Neural cell (in vitro differentiated cells): ENCODE data around the gene DISP2. TPM values are rescaled to one million over a fixed set of nuclear protein-coding genes. Genes with fewer than 3 reads are reported as not detected.

Experiments
- H2AFZ ChIP-seq: fragments of 200-600, 300-800 bp; sonication (generic), shearing (Covaris generic); 2 replicates; pipeline ENCODE4 v1.6.0; 2014; ENCODE audit warnings: low read depth, mild to moderate bottlenecking, antibody characterized with exemption, low read length, moderate library complexity
- H3F3A ChIP-seq: fragments of 200-600 bp; shearing (Covaris generic); 2 replicates; pipeline ENCODE4 v1.6.1; 2016; ENCODE audit warnings: mild to moderate bottlenecking, moderate library complexity, mixed read lengths, antibody characterized with exemption, low read length; ENCODE audit not compliant: insufficient read depth, poor library complexity, severe bottlenecking
- H3K27ac ChIP-seq: fragments of 200-600, 300-800 bp; sonication (generic), shearing (Covaris generic); 2 replicates; pipeline ENCODE4 v1.5.1; 2014; ENCODE audit warnings: mild to moderate bottlenecking, low read length, moderate library complexity
- H3K27me3 ChIP-seq: fragments of 300-800, 200-600 bp; sonication (generic), shearing (Covaris generic); 2 replicates; pipeline ENCODE4 v1.6.0; 2014; ENCODE audit warnings: mild to moderate bottlenecking, low read depth, low read length, moderate library complexity; ENCODE audit not compliant: insufficient read depth
- H3K36me3 ChIP-seq: fragments of 300-800, 200-600 bp; sonication (generic), shearing (Covaris generic); 2 replicates; pipeline ENCODE4 v1.5.1; 2014; ENCODE audit warnings: mild to moderate bottlenecking, antibody characterized with exemption, low read length, moderate library complexity; ENCODE audit not compliant: insufficient read depth
- H3K4me2 ChIP-seq: fragments of 300-800, 200-600 bp; sonication (generic), shearing (Covaris generic); 2 replicates; pipeline ENCODE4 v1.6.0; 2014; ENCODE audit warnings: mild to moderate bottlenecking, low read length
- H3K4me3 ChIP-seq: fragments of 300-800, 200-600 bp; sonication (generic), shearing (Covaris generic); 2 replicates; pipeline ENCODE4 v1.5.1; 2014; ENCODE audit warnings: mild to moderate bottlenecking, low read length, moderate library complexity
- H3K79me2 ChIP-seq: fragments of 200-600 bp; shearing (Covaris generic); replicated peaks from 2 replicates; pipeline ENCODE4 v1.6.0; 2014; ENCODE audit warnings: mild to moderate bottlenecking, low read length, moderate library complexity; ENCODE audit not compliant: insufficient read depth
- H3K9ac ChIP-seq: fragments of 300-800, 200-600 bp; sonication (generic), shearing (Covaris generic); 2 replicates; pipeline ENCODE4 v1.6.1; 2016; ENCODE audit warnings: mild to moderate bottlenecking, low read length, mixed read lengths
- H3K9me2 ChIP-seq: fragments of 200-600 bp; shearing (Covaris generic); 2 replicates; pipeline ENCODE4 v1.6.1; 2016; ENCODE audit warnings: mild to moderate bottlenecking, low read length, mixed read lengths; ENCODE audit not compliant: insufficient read depth
- H3K9me3 ChIP-seq: fragments of 200-600, 300-800 bp; sonication (generic), shearing (Covaris generic); 2 replicates; pipeline ENCODE4 v1.6.1; 2016; ENCODE audit warnings: mild to moderate bottlenecking, mixed run types, low read length, moderate library complexity, mixed read lengths
- H4K20me1 ChIP-seq: fragments of 200-600 bp; shearing (Covaris generic); 2 replicates; pipeline ENCODE4 v1.6.1; 2016; ENCODE audit warnings: mild to moderate bottlenecking, mixed run types; ENCODE audit not compliant: insufficient read depth
- CTCF ChIP-seq: fragments of 450-650 bp; IDR thresholded peaks from 2 replicates; pipeline ENCODE4 v1.5.1; 2014; ENCODE audit warnings: antibody characterized with exemption, mild to moderate bottlenecking, moderate library complexity; ENCODE audit not compliant: poor library complexity, severe bottlenecking
- EP300 ChIP-seq: fragments of 450-650 bp; conservative IDR thresholded peaks from 2 replicates; pipeline ENCODE4 v1.6.1; 2014; ENCODE audit warnings: antibody characterized with exemption, mild to moderate bottlenecking, moderate library complexity; ENCODE audit not compliant: poor library complexity, severe bottlenecking
- EZH2 ChIP-seq: fragments of 200-600, 300-800 bp; shearing (Covaris generic), sonication (generic); IDR thresholded peaks from 2 replicates; pipeline ENCODE4 v1.6.1; 2014; ENCODE audit warnings: antibody characterized with exemption, low read length, borderline replicate concordance, mild to moderate bottlenecking; ENCODE audit not compliant: insufficient read depth, poor library complexity, severe bottlenecking
- MXI1 ChIP-seq: fragments of 450-650 bp; conservative IDR thresholded peaks from 2 replicates; pipeline ENCODE4 v1.6.1; 2014; ENCODE audit warnings: antibody characterized with exemption, mild to moderate bottlenecking; ENCODE audit not compliant: poor library complexity, severe bottlenecking
- POLR2AphosphoS5 ChIP-seq: IDR thresholded peaks from 2 replicates; pipeline ENCODE4 v1.6.1; 2012
- RAD21 ChIP-seq: fragments of 450-650 bp; conservative IDR thresholded peaks from 2 replicates; pipeline ENCODE4 v1.6.1; 2014; ENCODE audit warnings: antibody characterized with exemption, mild to moderate bottlenecking, moderate library complexity
- REST ChIP-seq: IDR thresholded peaks from 2 replicates; pipeline ENCODE4 v1.6.1; 2012; ENCODE audit warnings: borderline replicate concordance
- SMC3 ChIP-seq: fragments of 450-650 bp; conservative IDR thresholded peaks from 2 replicates; pipeline ENCODE4 v1.6.1; 2014; ENCODE audit warnings: antibody characterized with exemption, mild to moderate bottlenecking, moderate library complexity; ENCODE audit not compliant: poor library complexity
- TAF1 ChIP-seq: IDR thresholded peaks from 2 replicates; pipeline ENCODE4 v1.6.1; 2012; ENCODE audit warnings: low read depth
- polyA plus RNA-seq: library from polyadenylated mRNA; depleted of rRNA; stranded (reverse); fragments of >200 nt; gene quantifications from 2 replicates; pipeline ENCODE4 v1.2.3, GENCODE V29; 2014

DISP2 gene
- polyA plus RNA-seq, 1 donor from 2014 or later = 26.0 TPM

- Histone ChIP-seq H3K9me3 (no peaks in the 10 kb centered on the region), H3K4me3 (no peak overlapping the region), H2AFZ (no peak overlapping the region), H3F3A (no peaks in the 10 kb centered on the region), H3K27me3 (no peaks in the 10 kb centered on the region), H3K4me2 (no peak overlapping the region), H3K79me2 (no peaks in the 10 kb centered on the region), H3K9me2 (no peaks in the 10 kb centered on the region), H4K20me1 (no peaks in the 10 kb centered on the region), H3K9ac (no peak overlapping the region), H3K36me3 (no peaks in the 10 kb centered on the region), H3K27ac (no peak overlapping the region)
- TF ChIP-seq MXI1 (no peak), EZH2 (no peak), CTCF (no peak), TAF1 (no peak), POLR2AphosphoS5 (no peak), SMC3 (no peak), REST (no peak), EP300 (no peak), RAD21 (no peak)
Observed at GRCh38 chr15:40345867-40346578, 12.0 kb upstream of the DISP2 start.

DNA sequence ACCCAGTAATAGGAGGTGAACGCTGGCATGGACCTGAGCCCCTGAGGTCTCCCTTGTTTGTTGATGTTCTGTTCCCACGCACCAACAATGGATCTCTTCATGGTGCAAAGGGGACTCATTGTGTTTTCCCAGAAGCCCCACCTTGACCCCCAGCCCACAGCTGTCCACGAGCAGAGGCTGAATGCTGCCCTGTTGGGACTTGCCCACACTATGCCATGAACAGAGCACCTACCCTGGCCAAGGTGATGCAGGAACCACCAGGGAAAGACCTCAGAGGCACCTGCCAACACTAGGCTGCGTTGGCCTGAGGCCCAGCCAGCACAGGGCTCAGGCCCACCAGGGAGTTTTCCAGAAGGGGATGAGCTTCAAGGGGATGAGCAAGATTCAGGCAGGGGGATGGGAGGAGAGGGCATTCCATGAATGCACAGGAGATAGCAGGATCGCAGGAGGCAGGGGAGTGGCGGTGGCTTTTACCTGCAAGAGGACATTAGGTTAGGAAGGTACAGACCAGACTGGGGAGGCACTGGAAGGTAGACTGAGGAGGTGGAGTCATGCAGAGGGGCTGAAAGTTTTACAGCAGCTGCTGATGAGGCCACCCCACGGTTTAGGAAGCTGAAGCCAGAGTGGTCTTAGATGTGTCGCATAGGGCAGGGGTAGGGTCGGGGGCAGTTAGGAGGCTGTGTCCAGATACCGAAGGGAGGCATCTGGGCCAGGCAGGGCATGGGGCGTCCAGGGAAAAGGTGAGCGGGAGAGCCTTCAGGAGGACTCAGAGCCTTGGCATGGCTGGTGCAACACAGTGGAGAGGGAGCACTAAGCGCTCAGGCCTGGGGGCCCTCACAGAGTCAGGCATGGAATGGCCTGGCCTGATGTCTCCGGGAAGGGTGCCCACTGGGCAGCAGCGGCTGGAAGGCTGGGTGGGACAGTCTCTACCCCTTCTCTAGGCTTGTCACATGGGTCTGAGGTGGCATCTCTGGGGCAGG lies 11.2 kb upstream of the DISP2 start:
- Histone ChIP-seq H2AFZ (no peak overlapping the region), H3K27ac (no peak overlapping the region), H3K4me3 (no peak overlapping the region), H3K79me2 (no peaks in the 10 kb centered on the region), H3K4me2 (no peak overlapping the region), H3K9ac (no peak overlapping the region), H3K27me3 (no peaks in the 10 kb centered on the region), H3K9me2 (no peaks in the 10 kb centered on the region), H3F3A (no peaks in the 10 kb centered on the region), H4K20me1 (no peaks in the 10 kb centered on the region), H3K9me3 (no peaks in the 10 kb centered on the region), H3K36me3 (no peaks in the 10 kb centered on the region)
- TF ChIP-seq RAD21 = no peak
- TF ChIP-seq POLR2AphosphoS5 = no peak
